GM23338 (cell line): ENCODE measurements around the gene ACOXL. TPM values are rescaled to one million over a fixed set of nuclear protein-coding genes. Genes with fewer than 3 reads are reported as not detected.

Experiments
- ATAC-seq: fragments of 200-7000 bp; cut with Tn5 transposase; 3 replicates; pipeline ENCODE4 v1.9.1; 2020
- DNase-seq: peaks from one replicate; pipeline ENCODE4 v3.0.0-alpha.2; 2015; ENCODE audit warnings: low spot score
- H2AFZ ChIP-seq: fragments of 200-600 bp; sonication (generic); 2 replicates; pipeline ENCODE4 v1.8.0; 2016; ENCODE audit warnings: antibody characterized with exemption, mild to moderate bottlenecking, moderate library complexity
- H3F3A ChIP-seq: fragments of 200-600 bp; sonication (generic); replicated peaks from 2 replicates; pipeline ENCODE4 v1.8.0; 2017; ENCODE audit warnings: antibody characterized with exemption, mixed run types, low read depth
- H3K27ac ChIP-seq: fragments of 200-600 bp; sonication (generic); 2 replicates; pipeline ENCODE4 v1.6.1; 2016; ENCODE audit warnings: low read depth
- H3K27me3 ChIP-seq: fragments of 200-600 bp; sonication (generic); 2 replicates; pipeline ENCODE4 v1.8.0; 2016; ENCODE audit warnings: mild to moderate bottlenecking, mixed run types, moderate library complexity; ENCODE audit not compliant: insufficient read depth
- H3K36me3 ChIP-seq: fragments of 200-600 bp; sonication (generic); 2 replicates; pipeline ENCODE4 v1.8.0; 2016; ENCODE audit warnings: mild to moderate bottlenecking; ENCODE audit not compliant: insufficient read depth
- H3K4me1 ChIP-seq: fragments of 200-600 bp; sonication (generic); 2 replicates; pipeline ENCODE4 v1.8.0; 2016; ENCODE audit warnings: mild to moderate bottlenecking, moderate library complexity; ENCODE audit not compliant: insufficient read depth
- H3K4me2 ChIP-seq: fragments of 200-600 bp; sonication (generic); 2 replicates; pipeline ENCODE4 v1.7.1; 2017; ENCODE audit warnings: mixed run types
- H3K4me3 ChIP-seq: fragments of 200-600 bp; sonication (generic); 2 replicates; pipeline ENCODE4 v1.6.1; 2016; ENCODE audit warnings: mixed run types
- H3K79me2 ChIP-seq: fragments of 200-600 bp; sonication (generic); replicated peaks from 2 replicates; pipeline ENCODE4 v1.8.0; 2017; ENCODE audit warnings: mild to moderate bottlenecking; ENCODE audit not compliant: insufficient read depth
- H3K9me2 ChIP-seq: fragments of 200-600 bp; sonication (generic); 2 replicates; pipeline ENCODE4 v1.8.0; 2017; ENCODE audit not compliant: insufficient read depth
- H4K20me1 ChIP-seq: fragments of 200-600 bp; sonication (generic); replicated peaks from 2 replicates; pipeline ENCODE4 v1.8.0; 2017; ENCODE audit warnings: mild to moderate bottlenecking; ENCODE audit not compliant: insufficient read depth
- H3K27ac Mint-ChIP-seq: 2 replicates; pipeline ENCODE4 v1.8.0; 2020; ENCODE audit warnings: inconsistent platforms, mild to moderate bottlenecking, moderate library complexity, mixed read lengths
- H3K27me3 Mint-ChIP-seq: 3 replicates; pipeline ENCODE4 v1.8.0; 2022; ENCODE audit warnings: low read depth, mild to moderate bottlenecking, moderate library complexity, mixed read lengths, inconsistent platforms; ENCODE audit not compliant: insufficient read depth, poor library complexity
- H3K36me3 Mint-ChIP-seq: 3 replicates; pipeline ENCODE4 v1.8.0; 2021; ENCODE audit warnings: low read depth, mild to moderate bottlenecking, inconsistent platforms, moderate library complexity, mixed read lengths
- H3K4me1 Mint-ChIP-seq: 3 replicates; pipeline ENCODE4 v1.8.0; 2020; ENCODE audit warnings: mild to moderate bottlenecking, inconsistent platforms, mixed read lengths
- H3K4me3 Mint-ChIP-seq: 3 replicates; pipeline ENCODE4 v1.8.0; 2021; ENCODE audit warnings: moderate library complexity, mild to moderate bottlenecking, inconsistent platforms, mixed read lengths
- H3K9me3 Mint-ChIP-seq: 3 replicates; pipeline ENCODE4 v1.8.0; 2020; ENCODE audit warnings: moderate library complexity, mild to moderate bottlenecking, inconsistent platforms, mixed read lengths
- CREB1 ChIP-seq: fragments of 250-450 bp; sonication (Bioruptor Pico); IDR thresholded peaks from 2 replicates; pipeline ENCODE4 v1.5.0; 2020; ENCODE audit warnings: low read depth, mild to moderate bottlenecking, moderate library complexity
- EZH2 ChIP-seq: fragments of 200-600 bp; sonication (generic); IDR thresholded peaks from one replicate; pipeline ENCODE4 v1.8.0; 2017; ENCODE audit warnings: antibody characterized with exemption, mild to moderate bottlenecking, low read depth; ENCODE audit not compliant: unreplicated experiment
- JUNB ChIP-seq: IDR thresholded peaks from one replicate; pipeline ENCODE4 v1.6.1; 2016; ENCODE audit warnings: antibody characterized with exemption; ENCODE audit not compliant: unreplicated experiment
- NANOG ChIP-seq: IDR thresholded peaks from 2 replicates; pipeline ENCODE4 v1.6.1; 2016; ENCODE audit warnings: antibody characterized with exemption, borderline replicate concordance
- POLR2AphosphoS5 ChIP-seq: IDR thresholded peaks from 2 replicates; pipeline ENCODE4 v1.6.1; 2016; ENCODE audit warnings: antibody characterized with exemption, low read depth
- STAT1 ChIP-seq: IDR thresholded peaks from one replicate; pipeline ENCODE4 v1.6.1; 2016; ENCODE audit warnings: antibody characterized with exemption; ENCODE audit not compliant: unreplicated experiment
- ZNF114 ChIP-seq: fragments of 250-450 bp; sonication (Bioruptor Pico); IDR thresholded peaks from 2 replicates; pipeline ENCODE4 v1.5.0; 2020; ENCODE audit warnings: mild to moderate bottlenecking, moderate library complexity
- ZNF331 ChIP-seq: fragments of 250-450 bp; sonication (Bioruptor Pico); IDR thresholded peaks from 2 replicates; pipeline ENCODE4 v1.5.0; 2020; ENCODE audit warnings: low read depth, mild to moderate bottlenecking, moderate library complexity
- polyA plus RNA-seq: library from polyadenylated mRNA; unstranded; fragments of >200 nt; fragmentation: Nextera tagmentation; extraction: Ambion mirVana; gene quantifications from 2 replicates; pipeline ENCODE4 v1.2.1, GENCODE V29; 2016
- total RNA-seq: library from RNA; depleted of rRNA; stranded (reverse); fragments of >200 nt; shearing (Covaris generic); gene quantifications from 2 replicates; pipeline ENCODE4 v1.2.3, GENCODE V29; 2014
- TF ChIP-seq, protein P1 (sequence below): fragments of 250-450 bp; sonication (Bioruptor Pico); IDR thresholded peaks from 2 replicates; pipeline ENCODE4 v1.5.0; 2020; ENCODE audit warnings: mild to moderate bottlenecking, moderate library complexity
- TF ChIP-seq, protein P2 (sequence below): IDR thresholded peaks from 2 replicates; pipeline ENCODE4 v1.6.1; 2016; ENCODE audit warnings: antibody characterized with exemption
- TF ChIP-seq, protein P3 (sequence below): IDR thresholded peaks from one replicate; pipeline ENCODE4 v1.6.1; 2018; ENCODE audit warnings: antibody characterized with exemption; ENCODE audit not compliant: unreplicated experiment
- TF ChIP-seq, protein P4 (sequence below), 2 experiments: fragments of 200-600 bp in 1 of 2; sonication (generic) in 1 of 2; conservative IDR thresholded peaks; 2 replicates each; pipeline versions ENCODE4 v1.5.1 to v1.6.1; 2016 to 2017; ENCODE audit warnings: antibody characterized with exemption in 2 of 2, low read depth in 2 of 2, mild to moderate bottlenecking in 2 of 2, moderate library complexity in 1 of 2

ACOXL gene
- total and polyA plus RNA-seq, 2 experiments from 2014 or later, result 9.0 to 14.7 TPM

DNA sequence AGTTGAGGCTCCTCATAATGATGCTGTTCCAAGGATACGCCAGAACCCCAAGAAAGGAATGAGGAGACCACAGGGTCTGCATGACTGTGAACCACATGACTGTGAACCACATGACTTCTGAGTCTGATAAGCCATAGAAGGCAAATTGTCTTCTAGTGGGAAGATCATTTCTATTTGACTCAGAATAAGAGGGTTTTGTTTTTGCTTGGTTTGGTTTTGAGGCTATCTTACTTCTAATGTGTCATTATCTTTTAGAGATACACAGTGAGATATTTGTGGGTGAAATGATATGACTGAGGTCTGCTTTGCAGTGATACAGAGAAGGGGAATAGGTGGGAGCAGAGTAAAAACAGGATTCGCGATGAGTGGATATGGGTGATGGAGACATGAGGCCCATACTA, 359.4 kb downstream of the ACOXL start (continued):
- TF ChIP-seq, protein P1, sequence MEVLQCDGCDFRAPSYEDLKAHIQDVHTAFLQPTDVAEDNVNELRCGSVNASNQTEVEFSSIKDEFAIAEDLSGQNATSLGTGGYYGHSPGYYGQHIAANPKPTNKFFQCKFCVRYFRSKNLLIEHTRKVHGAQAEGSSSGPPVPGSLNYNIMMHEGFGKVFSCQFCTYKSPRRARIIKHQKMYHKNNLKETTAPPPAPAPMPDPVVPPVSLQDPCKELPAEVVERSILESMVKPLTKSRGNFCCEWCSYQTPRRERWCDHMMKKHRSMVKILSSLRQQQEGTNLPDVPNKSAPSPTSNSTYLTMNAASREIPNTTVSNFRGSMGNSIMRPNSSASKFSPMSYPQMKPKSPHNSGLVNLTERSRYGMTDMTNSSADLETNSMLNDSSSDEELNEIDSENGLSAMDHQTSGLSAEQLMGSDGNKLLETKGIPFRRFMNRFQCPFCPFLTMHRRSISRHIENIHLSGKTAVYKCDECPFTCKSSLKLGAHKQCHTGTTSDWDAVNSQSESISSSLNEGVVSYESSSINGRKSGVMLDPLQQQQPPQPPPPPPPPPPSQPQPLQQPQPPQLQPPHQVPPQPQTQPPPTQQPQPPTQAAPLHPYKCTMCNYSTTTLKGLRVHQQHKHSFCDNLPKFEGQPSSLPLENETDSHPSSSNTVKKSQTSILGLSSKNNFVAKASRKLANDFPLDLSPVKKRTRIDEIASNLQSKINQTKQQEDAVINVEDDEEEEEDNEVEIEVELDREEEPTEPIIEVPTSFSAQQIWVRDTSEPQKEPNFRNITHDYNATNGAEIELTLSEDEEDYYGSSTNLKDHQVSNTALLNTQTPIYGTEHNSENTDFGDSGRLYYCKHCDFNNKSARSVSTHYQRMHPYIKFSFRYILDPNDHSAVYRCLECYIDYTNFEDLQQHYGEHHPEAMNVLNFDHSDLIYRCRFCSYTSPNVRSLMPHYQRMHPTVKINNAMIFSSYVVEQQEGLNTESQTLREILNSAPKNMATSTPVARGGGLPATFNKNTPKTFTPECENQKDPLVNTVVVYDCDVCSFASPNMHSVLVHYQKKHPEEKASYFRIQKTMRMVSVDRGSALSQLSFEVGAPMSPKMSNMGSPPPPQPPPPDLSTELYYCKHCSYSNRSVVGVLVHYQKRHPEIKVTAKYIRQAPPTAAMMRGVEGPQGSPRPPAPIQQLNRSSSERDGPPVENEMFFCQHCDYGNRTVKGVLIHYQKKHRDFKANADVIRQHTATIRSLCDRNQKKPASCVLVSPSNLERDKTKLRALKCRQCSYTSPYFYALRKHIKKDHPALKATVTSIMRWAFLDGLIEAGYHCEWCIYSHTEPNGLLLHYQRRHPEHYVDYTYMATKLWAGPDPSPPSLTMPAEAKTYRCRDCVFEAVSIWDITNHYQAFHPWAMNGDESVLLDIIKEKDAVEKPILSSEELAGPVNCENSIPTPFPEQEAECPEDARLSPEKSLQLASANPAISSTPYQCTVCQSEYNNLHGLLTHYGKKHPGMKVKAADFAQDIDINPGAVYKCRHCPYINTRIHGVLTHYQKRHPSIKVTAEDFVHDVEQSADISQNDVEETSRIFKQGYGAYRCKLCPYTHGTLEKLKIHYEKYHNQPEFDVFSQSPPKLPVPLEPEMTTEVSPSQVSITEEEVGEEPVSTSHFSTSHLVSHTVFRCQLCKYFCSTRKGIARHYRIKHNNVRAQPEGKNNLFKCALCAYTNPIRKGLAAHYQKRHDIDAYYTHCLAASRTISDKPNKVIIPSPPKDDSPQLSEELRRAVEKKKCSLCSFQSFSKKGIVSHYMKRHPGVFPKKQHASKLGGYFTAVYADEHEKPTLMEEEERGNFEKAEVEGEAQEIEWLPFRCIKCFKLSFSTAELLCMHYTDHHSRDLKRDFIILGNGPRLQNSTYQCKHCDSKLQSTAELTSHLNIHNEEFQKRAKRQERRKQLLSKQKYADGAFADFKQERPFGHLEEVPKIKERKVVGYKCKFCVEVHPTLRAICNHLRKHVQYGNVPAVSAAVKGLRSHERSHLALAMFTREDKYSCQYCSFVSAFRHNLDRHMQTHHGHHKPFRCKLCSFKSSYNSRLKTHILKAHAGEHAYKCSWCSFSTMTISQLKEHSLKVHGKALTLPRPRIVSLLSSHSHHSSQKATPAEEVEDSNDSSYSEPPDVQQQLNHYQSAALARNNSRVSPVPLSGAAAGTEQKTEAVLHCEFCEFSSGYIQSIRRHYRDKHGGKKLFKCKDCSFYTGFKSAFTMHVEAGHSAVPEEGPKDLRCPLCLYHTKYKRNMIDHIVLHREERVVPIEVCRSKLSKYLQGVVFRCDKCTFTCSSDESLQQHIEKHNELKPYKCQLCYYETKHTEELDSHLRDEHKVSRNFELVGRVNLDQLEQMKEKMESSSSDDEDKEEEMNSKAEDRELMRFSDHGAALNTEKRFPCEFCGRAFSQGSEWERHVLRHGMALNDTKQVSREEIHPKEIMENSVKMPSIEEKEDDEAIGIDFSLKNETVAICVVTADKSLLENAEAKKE (CRISPR knock-in tag), result no peak
- TF ChIP-seq, protein P2, sequence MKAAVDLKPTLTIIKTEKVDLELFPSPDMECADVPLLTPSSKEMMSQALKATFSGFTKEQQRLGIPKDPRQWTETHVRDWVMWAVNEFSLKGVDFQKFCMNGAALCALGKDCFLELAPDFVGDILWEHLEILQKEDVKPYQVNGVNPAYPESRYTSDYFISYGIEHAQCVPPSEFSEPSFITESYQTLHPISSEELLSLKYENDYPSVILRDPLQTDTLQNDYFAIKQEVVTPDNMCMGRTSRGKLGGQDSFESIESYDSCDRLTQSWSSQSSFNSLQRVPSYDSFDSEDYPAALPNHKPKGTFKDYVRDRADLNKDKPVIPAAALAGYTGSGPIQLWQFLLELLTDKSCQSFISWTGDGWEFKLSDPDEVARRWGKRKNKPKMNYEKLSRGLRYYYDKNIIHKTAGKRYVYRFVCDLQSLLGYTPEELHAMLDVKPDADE, result no peak
- TF ChIP-seq JUNB, result no peak
- TF ChIP-seq CREB1 (CRISPR knock-in tag), result no peak
- no peak for TF ChIP-seq POLR2AphosphoS5
- no peak for TF ChIP-seq STAT1
- no peak for TF ChIP-seq ZNF331 (CRISPR knock-in tag)
- TF ChIP-seq EZH2, result no peak
- TF ChIP-seq ZNF114 (CRISPR knock-in tag), result no peak
- no peak for TF ChIP-seq NANOG

DNA sequence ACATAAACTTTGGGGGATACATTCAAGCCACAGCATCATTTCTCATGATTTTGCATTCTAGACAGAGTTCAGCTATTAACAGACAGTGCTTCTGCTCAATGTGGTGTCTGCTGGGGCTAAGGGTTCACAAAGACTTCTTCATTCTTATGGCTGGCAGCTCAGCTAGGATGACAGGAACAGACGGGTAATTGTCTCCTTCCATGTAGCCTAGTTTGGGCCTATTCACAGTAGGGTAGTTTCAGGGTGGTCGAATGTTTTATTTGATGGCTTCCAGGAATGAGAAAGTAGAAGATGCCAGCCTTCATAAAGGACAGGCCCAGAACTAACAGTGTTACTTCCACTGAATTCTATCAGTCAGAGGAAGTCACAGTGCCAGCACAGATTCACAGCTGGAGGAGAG, 362.3 kb downstream of the ACOXL start:
- Histone ChIP-seq H3K27ac (no peak overlapping the region), H3F3A (no peaks in the 10 kb centered on the region), H2AFZ (no peak overlapping the region), H4K20me1 (no peaks in the 10 kb centered on the region), H3K4me2 (no peak overlapping the region), H3K36me3 (no peaks in the 10 kb centered on the region), H3K79me2 (no peaks in the 10 kb centered on the region), H3K27me3 (no peaks in the 10 kb centered on the region), H3K9me2 (no peaks in the 10 kb centered on the region), H3K4me1 (no peaks in the 10 kb centered on the region), H3K4me3 (no peak overlapping the region)
- Mint-ChIP-seq H3K27ac (no peak overlapping the region), H3K36me3 (no peaks in the 10 kb centered on the region), H3K4me3 (no peak overlapping the region), H3K4me1 (no peaks in the 10 kb centered on the region), H3K27me3 (no peaks in the 10 kb centered on the region), H3K9me3 (no peaks in the 10 kb centered on the region)
- DNase-seq (no peak), ATAC-seq (no peak)
- TF ChIP-seq, protein P3, sequence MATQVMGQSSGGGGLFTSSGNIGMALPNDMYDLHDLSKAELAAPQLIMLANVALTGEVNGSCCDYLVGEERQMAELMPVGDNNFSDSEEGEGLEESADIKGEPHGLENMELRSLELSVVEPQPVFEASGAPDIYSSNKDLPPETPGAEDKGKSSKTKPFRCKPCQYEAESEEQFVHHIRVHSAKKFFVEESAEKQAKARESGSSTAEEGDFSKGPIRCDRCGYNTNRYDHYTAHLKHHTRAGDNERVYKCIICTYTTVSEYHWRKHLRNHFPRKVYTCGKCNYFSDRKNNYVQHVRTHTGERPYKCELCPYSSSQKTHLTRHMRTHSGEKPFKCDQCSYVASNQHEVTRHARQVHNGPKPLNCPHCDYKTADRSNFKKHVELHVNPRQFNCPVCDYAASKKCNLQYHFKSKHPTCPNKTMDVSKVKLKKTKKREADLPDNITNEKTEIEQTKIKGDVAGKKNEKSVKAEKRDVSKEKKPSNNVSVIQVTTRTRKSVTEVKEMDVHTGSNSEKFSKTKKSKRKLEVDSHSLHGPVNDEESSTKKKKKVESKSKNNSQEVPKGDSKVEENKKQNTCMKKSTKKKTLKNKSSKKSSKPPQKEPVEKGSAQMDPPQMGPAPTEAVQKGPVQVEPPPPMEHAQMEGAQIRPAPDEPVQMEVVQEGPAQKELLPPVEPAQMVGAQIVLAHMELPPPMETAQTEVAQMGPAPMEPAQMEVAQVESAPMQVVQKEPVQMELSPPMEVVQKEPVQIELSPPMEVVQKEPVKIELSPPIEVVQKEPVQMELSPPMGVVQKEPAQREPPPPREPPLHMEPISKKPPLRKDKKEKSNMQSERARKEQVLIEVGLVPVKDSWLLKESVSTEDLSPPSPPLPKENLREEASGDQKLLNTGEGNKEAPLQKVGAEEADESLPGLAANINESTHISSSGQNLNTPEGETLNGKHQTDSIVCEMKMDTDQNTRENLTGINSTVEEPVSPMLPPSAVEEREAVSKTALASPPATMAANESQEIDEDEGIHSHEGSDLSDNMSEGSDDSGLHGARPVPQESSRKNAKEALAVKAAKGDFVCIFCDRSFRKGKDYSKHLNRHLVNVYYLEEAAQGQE, result no peak
- TF ChIP-seq, protein P4, sequence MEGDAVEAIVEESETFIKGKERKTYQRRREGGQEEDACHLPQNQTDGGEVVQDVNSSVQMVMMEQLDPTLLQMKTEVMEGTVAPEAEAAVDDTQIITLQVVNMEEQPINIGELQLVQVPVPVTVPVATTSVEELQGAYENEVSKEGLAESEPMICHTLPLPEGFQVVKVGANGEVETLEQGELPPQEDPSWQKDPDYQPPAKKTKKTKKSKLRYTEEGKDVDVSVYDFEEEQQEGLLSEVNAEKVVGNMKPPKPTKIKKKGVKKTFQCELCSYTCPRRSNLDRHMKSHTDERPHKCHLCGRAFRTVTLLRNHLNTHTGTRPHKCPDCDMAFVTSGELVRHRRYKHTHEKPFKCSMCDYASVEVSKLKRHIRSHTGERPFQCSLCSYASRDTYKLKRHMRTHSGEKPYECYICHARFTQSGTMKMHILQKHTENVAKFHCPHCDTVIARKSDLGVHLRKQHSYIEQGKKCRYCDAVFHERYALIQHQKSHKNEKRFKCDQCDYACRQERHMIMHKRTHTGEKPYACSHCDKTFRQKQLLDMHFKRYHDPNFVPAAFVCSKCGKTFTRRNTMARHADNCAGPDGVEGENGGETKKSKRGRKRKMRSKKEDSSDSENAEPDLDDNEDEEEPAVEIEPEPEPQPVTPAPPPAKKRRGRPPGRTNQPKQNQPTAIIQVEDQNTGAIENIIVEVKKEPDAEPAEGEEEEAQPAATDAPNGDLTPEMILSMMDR (conservative IDR thresholded peaks at IDR 0.05; ENCODE audit: low read depth in 2 of 2), result no peak
